T-helper 1 cell treated with Interleukin-12 subunit alpha and Interleukin-12 subunit beta and Interleukin-4 antibody, amounts not matched to agents 30 ng/mL and 1 ng/mL, for 36 hours (primary cell): ENCODE data around the gene GRPEL1. TPM values are rescaled to one million over a fixed set of nuclear protein-coding genes. Genes with fewer than 3 reads are reported as not detected.

Experiments used
- intact Hi-C: fragments of 100-400 bp; cut with micrococcal nuclease; formaldehyde crosslinking; loops from one replicate; pipeline ENCODE4 v1.15.1; 2024
- total RNA-seq: library from RNA; stranded (reverse); gene quantifications from 2 replicates; pipeline ENCODE4 v1.2.3, GENCODE V29; 2022

The GRPEL1 gene
- 53.2 and 54.2 TPM in 2 replicates for total RNA-seq

DNA sequence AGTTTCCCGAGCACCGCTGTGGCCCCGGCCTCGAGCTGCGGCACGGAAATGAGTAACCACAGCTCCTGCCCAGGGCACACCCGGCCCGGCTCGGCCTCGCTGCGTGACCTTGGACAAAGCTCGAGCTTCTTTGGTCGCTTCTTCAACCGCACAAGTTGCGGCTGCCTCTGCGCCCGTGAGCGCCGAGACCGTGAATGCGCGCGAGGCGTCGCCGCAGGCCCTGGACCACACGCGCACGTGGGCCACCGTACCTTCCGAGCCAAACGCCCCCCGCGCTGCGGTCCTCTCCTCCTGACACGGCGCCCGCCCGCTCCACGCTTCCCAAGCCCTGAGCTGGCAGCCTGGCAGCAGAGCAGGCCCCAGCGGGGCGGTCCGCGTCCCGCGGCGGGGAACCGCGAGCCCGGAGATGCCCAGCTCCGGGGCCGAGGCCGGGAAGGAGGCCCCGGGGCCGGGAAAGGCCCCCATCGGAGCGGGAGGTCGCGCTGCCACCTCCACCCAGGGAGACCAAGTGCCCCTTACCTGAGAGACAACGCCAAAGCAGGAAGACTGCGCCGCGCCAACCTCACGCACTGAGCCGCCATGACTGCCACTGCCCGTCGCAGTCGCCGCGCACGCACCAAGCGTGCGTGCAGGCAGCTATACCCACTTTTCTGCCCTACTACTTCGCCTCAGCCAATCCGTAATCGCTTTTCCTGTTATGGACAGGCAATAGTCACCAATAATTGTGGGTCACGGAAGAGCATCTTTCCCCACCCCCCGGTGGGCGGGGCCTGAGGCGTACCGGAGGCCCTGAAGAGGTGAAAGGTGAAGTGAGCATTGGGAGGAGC, at the start of gene GRPEL1:
Gene GRPEL1 (minus strand): TSS at position 613 of the 827 bp plus-strand sequence. CDS start 32 bp downstream, at position 581.
- intact Hi-C loops: loop anchor here (1.0 to 2.0 kb wide), 16 partner anchors 24 to 1092 kb away; partner anchors contain the start of genes BLOC1S4, MAN2B2, MRFAP1 and MRFAP1L1

DNA sequence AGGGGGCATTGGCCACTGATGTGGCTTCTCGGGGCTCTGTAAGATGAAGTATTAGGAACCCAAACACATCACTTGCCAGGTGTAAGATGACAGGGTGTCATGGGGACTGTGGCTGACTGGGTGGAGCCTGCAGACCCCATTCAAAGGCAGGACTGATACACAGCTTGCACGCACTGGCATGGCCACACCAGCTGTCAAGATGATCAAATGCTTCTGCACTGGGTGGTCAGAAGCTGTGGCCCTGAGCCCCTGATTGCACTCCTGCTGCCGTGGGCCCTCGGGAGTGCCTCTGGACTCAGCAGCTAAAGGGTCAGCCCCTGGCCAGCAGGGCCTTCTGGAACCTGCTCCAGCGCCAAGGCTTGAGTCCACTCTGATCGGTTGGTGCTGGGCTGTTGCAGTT, 48.8 kb upstream of the GRPEL1 start:
- intact Hi-C loops: no loop called here

- intact Hi-C loops: no loop called here
These were observed 47.9 kb upstream of the GRPEL1 start for GRCh38 chr4:7115557-7116340.

DNA sequence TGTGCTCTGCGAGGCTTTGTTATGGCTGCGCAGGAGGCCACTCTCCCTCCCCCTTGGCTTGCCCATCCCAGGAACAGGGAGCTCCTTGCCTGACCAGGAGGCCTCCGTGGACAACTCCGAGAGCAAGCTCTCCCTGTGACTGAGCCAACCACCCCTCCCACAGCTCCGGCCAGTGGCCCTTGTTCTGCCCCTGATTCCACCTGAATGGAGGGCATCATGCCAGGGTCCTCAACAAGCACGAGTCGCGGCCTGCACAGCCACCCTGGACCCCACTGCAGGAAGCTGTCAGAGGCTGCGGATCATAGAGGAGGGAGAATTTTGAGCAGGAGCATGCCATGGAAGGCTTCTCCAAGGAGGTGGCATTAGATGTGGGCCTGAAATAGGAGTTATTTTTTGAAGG, 44.8 kb upstream of the GRPEL1 start:
- intact Hi-C loops: no loop called here

DNA sequence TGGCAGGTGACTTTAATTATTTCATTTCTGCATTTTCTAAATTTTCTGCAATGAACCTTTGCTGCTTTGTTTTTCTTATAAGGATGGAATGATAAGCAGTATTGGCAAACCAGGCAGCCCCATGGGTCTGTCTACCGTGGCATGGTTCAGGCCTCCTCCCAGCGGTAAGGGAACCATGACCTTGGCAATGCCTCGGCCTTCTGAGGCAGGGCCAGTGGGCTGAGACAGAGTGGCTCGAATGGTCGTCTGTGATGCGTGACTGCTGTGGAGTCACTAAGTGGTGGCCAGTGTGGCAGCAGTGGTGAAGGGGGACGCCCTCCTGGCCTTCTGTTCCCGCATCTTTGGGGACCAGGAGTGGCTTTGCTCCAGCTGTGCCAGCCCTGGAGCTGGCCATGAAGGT, 43.6 kb upstream of the GRPEL1 start:
- intact Hi-C loops: no loop called here

GRCh38 chr4:7110546-7110945, 42.7 kb upstream of the GRPEL1 start:
- intact Hi-C loops: no loop called here

DNA sequence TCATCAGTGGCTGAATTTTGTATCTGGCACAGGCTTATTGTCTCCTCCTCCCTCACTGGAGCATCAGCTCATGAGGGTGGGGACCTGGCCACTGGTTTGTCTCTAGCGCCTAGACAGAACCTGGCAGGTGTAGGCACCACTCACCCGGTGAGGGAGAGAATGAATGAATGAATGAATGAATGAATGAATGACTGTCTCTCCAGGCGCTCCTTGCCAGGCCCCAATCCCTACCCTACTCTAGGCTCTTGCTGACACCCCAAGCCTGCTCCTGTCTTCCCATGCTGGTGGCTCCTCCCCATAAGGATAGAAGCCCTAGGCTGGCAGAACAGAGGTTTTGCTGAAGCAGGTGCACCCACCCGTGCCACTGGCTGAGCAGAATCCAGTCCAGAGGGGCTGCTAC, 41.3 kb upstream of the GRPEL1 start:
- intact Hi-C loops: no loop called here

DNA sequence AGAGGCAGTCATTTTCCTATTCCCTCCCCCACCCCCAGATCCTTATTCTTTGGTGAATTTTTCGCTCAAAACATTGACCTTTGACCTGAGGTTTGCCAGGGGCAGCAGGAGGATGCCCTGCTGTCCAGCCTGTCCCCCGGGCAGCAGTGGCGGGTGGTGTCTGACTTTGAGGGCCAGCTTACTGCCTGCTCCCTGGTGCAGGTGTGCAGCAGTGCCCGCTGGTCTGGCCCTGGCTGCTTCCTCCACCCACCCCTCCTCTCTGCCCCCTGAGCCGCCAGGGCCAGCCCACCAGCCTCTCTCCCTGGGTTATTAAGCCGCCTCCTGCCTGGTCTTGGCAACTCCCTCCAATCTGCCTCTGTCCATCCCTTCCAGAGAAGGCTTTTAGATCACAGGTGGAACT, 40.8 kb upstream of the GRPEL1 start:
- intact Hi-C loops: no loop called here

DNA sequence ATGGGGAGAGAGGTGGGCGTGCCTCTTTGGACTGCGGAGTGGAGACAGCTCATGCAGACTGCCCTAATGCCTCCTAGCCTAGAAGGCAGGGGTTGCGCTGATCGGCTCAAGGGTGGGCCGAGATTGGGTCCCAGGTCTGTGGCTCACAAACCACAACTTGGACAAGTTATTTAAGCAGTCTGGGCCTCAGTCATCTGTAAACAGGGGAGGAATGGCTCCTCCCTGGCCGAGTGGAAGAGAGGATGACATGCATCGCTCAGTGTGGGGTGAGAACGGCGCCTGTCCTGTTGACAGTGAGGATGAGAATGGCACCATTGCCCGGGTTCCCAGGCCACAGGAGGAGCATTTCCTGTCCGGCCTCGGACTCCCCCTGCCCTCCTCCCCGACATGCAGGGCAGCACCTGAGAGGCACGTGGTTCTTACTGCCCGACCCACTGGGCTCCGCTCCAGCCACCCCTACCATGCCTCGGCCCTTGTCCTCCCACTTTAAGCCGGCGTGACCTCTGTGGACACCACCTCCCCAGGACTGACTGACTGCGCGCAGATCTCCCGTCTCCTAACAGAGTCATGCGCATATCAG, 40.3 kb upstream of the GRPEL1 start:
- intact Hi-C loops: no loop called here

DNA sequence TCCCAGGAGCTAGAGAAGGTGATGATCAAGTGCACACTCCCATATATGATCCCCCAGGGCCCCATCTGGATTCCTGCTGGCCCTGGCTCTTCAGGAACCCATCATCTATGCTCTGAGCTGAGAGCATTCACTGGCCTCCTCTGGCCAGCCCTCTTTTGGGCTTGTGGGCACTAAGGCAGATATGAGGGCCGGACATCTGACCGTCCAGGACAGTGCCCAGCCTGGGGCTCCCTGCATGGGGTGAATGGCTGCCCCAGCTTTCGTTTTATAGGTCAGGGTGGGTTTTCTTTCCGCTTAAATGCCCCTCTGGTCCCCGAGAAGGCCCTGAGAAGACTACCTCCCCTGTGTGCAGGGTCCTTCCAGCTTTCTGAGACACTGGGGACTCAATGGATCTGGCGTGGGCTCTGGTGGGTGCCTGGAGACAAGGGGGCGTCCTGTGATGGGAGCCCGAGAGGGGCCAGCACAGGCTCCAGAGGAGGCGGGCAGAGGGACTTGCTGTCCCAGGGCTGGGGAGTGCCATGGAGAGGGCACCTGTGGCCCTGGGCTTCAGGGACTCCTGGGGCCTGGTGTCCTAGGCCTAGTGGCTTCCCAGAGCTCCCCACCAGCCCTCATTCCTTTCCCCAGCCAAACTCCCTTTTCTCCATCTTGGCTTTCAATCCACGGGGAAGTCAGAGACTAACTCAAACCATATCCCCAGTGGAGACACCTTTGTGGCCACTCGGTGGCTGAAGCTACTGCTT, 39.5 kb upstream of the GRPEL1 start:
- intact Hi-C loops: no loop called here

- intact Hi-C loops: no loop called here
These were observed 37.4 kb upstream of the GRPEL1 start for GRCh38 chr4:7105276-7105675.

DNA sequence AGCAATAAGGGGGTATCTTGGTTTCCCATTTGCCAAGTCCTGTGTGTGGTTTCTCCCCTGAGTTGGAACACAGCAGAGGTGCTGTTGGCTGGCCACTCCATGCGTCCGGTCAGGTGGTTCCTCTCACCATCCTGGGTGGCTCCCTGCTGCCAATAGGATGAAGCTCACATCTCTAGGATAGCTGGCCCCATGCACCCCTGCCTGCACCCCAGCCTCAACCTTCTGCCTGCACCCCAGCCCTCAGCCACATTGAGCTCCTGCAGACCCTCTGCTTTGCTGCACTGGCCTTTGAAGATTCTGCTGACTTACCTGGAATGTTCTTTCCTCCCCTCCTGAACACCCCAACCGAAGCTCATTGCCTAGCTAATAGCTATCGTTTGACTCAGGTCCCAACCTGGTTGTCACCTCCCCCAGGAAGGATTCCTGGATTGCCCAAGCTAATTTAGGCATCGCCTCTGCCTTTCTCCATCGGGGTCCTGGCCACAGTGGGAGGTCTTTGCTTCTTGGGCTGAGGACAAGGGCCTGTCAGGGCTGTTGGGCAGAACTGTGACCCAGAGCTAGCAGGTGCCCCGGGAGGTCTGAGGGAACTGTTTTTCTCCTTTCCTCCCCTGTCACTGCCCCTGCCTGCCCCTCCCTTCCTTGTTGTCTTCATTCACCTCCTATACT, 36.6 kb upstream of the GRPEL1 start:
- intact Hi-C loops: loop anchor here (5.0 kb wide), 3 partner anchors 78 to 1338 kb away; partner anchors contain the start of genes ACOX3 and TRMT44

DNA sequence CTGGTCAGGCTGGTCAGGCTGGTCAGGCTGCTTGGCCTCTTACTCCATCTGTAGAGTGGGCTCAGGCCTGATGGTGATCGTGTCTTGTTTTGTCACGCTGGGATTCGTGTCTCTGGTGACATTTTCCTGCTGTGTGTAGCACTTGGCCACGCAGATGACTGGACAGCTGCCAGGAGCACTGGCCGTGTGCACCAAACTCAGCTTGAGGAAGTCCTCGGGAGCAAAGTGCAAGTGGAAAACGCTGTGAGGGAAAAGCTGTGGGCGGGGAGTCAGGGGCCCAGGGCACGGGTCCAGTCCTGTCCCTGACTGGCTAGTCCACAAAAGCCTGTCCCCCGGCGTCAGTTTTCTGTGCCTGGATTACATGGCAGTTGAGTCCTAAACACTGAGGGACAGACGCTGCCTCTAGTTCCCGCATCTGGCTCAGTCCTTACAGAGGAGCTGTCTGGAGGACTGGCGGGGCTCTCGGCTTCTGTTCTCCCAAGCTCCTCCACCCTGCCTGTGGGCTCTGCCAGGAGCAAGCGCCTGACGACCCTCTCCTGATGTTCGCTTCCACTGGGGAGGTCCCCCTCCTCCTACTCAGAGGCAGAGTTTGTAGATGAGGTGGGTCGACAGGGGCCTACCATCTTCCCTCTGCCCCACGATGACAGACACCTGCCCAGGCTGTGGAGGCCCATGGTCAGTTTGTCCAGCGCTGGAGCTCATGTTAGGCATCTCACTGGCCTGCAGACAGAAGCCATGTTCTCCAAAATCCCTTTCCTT, 35.9 kb upstream of the GRPEL1 start:
- intact Hi-C loops: loop anchor here (1.0 to 5.0 kb wide), 11 partner anchors 35 to 1339 kb away; partner anchors contain the start of genes ACOX3, AFAP1, GRPEL1 and MAN2B2

DNA sequence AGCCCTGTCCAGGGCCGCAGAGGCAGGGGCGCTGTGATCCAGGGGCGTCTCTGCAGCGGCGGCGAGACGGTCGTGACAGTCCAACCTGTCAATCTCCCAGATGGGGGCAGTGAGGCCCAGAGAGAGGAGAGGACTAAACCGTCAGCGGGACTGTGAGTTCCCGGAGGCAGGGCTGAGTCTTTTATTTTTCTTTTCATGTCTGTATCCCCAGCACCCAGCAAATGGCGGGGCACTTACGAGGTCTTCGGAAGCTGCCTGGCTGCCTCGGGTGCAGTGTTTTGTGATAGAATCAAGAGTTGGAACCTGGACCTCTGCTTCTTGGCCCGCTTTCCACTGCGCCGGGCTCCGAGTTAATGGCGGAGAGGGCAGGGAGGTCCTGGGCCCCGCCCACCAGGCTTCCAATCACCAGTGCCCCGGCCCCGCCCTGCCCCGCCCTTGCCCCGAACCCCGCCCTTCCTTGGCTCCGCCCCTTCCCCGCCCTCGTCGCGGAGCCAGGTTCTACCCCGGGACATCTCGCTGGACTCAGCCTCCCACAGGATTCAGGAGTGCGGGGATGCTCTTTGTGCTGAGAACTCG, 35.3 kb upstream of the GRPEL1 start:
- intact Hi-C loops: loop anchor here (1.0 to 5.0 kb wide), 11 partner anchors 35 to 1339 kb away; partner anchors contain the start of genes ACOX3, AFAP1, GRPEL1 and MAN2B2

- intact Hi-C loops: loop anchor here (2.0 to 5.0 kb wide), 4 partner anchors 80 to 1340 kb away; partner anchors contain the start of genes ACOX3, AFAP1 and TRMT44
These were observed 34.6 kb upstream of the GRPEL1 start for GRCh38 chr4:7102516-7102909.

DNA sequence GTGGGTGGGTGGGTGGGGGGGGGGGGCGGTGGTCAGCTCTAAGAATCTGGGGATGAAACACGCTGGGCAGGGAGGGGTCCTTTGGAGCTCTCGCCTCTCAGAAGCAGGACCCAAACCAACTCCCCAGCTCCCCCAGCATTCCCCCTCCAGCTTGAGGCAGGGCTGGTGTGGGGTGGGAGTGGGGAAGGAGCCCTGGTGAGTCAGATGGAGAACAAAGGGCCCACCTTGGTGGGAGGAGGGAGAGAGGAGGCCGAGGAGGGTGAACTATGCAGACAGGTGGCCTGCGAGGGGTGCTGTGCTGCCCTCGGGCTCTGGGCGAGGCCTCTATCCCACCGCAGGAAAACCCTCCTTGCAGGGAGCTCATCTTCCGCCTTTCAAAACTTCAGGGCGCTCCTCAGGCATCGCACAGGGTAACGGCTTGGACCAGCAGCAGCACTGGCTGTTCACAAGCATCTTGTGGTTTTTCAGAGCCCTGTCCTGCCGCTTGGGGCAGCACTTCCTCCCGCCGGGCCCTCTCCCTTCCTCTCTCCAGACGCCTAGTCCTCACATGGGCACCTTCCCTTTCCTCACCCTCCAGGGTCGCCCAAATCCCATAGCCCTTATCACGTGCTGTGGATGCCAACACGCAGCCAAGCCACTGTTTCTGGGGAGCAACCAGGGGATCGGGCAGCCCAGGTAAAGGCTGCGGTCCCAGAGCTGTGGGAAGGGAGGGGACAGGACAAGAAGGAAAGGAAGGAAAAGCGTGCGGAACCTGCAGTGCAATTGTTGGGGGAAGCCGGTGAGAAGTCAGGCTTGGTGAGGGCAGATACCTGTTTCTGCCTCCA, 34.0 kb upstream of the GRPEL1 start:
- intact Hi-C loops: loop anchor here (2.0 to 5.0 kb wide), 4 partner anchors 80 to 1340 kb away; partner anchors contain the start of genes ACOX3, AFAP1 and TRMT44

DNA sequence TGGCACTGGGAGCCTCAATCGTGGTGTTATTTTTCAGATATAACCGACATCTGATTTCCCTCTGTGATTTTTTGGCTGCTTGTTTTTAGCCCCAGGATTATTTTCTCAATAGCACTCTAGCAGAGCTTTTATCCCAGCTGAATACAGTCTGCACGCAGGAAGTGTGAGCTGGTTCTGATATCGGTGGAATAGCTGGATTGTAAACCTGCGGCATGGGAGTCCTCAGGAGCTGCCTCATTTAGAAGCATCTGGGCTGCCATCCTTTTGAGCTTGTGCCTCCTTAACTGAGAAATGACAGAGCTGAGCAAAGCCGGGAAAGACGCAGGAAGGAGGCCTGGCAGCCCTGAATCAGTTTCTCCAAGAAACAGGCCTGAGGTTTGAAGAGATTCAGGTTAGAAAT, 28.4 kb upstream of the GRPEL1 start:
- intact Hi-C loops: no loop called here

DNA sequence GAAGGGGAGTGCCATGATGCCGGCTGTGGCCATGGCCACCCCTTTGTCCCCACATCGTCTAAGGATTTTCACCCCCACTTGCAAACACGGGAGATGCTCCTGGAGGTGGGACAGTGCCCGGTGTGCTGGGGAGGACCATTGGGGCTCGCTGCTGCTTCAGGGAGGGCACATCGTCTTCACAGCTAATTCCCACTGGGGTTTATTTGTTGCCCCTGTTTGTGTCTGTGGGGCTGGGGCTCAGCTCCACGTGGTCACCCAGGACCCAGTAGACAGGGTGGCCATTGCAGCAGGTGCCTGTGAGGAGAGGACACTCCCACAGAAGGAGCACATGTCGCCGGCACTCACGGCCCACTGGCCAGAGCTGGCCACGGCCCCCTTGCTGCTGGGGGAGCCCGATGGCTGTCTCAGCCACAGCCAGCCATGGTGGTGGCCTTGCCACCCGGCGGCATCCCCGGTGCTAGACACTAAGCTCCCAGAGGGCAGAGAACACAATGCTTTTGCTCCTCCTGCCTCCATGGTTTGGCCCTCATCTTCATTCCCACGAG, 27.8 kb upstream of the GRPEL1 start:
- intact Hi-C loops: no loop called here
